CD4-positive, alpha-beta T cell treated with Interleukin-1 beta for 1 hour (primary cell): ENCODE results near the gene RHEBL1.
A peak's percentile ranks its signal among the peaks of the same experiment; 100 is the strongest.
"Not testable (repeated sequence)": the region's sequence is repeated elsewhere in the genome, so short reads cannot be mapped to it uniquely, and the experiment has no call there.

Experiments used
- DNase-seq, 2 donors: peaks; one replicate each; pipeline ENCODE4 v3.0.0-alpha.2; 2020 to 2022

RHEBL1 gene

GRCh38 chr12:49089821-49090773, 20.3 kb upstream of the RHEBL1 start:
- DNase-seq = peak in 1 of 2 donors; percentile 30

DNA sequence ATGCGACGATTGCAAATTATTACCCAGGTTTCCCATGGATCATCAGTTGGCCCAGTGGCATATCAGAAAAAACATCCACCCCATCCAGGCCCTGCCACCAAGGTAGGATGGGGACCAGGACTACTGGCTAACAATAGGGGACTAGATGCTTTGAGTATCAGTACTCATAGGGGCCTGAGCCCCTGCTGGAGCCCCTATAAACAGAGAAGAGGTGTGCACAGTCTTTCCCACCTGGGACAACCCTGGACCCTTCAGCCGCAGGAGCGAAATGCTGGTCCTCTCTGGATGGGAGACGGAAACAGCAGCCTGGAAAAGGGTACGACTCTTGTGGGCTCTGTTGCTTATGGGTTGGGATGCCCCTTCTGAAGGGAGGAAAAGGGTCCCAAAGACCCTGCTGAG, 19.2 kb upstream of the RHEBL1 start:
- DNase-seq = no peak

DNA sequence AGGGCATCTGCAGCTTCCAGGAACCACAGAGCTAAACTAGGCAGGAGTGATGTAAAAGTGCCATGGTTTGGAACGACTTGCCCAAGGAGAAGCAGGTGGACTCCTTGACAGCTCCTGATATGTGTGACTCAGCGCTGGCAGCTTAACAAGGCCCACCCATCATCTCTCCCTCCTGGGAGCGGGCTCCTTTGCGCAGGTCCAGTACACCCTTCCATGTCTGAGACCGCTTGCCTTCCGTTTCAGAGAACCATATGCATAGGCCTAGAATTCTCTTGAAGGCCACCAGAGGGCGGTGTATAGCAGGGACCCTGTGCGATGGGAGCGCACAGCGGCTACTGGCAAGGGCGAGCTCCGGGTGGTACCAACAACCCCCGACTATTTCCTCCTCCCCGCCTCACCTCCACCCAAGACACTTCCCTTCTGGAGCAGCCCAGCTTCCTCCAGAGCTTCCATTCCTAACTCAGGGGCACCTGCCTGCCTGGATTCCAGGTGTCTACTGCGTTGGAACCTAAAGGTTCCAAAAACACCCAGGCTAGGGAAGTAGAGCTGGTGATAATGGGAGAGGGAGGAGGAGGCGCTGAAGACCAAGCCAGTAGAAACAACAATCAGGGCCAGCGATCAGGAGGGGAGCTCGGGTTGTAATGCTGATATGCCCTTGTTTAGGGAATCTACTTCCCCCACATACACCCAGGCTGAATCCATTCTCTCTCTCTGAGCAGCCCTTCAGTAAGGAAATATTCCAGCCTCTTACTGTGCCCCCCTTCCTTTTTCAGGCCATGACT, 18.6 kb upstream of the RHEBL1 start:
- DNase-seq = peak; percentile 75 to 77

GRCh38 chr12:49086116-49086515, 16.3 kb upstream of the RHEBL1 start:
- no peak for DNase-seq

DNA sequence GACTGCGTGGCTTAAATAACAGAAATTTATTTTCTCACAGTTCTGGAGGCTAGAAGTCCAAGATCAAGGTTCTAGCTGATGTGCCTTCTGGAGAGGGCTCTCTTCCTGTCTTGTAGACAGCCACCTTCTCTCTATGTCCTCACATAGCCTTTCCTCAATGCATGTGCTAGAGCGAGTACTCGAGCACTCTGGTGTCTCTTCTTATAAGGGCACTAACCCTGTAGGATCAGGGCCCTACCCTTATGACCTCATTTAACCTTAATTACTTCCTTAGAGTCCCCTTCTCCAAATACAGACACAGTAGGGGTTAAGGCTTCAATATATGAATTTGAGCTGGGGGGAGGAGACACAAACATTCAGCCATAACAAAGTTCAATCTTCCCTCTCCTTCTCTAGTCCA, 14.7 kb upstream of the RHEBL1 start:
- DNase-seq = no peak

- DNase-seq = no peak
These were observed 10.0 kb upstream of the RHEBL1 start for GRCh38 chr12:49079793-49080192.

GRCh38 chr12:49070971-49071370, 1.2 kb upstream of the RHEBL1 start:
- no peak for DNase-seq

DNA sequence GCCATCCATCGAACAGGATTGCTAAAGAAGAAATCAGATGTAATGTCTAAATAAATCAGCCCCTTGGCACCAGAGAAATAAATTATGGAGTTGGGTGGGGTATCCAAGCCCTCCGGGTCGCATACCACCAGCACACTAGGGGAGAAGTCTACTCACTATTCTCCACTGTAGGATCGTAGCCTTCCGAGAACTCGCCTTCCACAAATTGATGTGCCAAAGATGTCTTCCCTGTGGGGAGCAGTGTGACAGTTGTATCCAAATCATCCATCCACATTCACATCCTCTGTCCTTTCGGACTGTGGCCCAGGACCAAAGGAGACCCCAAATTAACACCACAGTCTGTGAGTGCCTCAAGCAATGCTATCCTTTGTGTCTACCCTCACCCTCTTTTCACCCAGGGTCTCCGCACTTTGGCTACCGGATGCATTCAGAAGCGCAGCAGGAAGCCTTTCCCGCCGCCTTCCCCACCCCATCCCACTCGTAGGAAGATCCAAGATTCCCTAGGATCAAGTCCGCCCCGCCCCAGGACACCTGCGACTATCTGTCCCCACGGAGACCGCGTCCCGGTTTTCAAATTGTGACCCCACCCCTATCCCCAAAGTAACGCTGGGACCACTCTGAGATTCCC, 786 bp downstream of the RHEBL1 start:
- no peak for DNase-seq

DNA sequence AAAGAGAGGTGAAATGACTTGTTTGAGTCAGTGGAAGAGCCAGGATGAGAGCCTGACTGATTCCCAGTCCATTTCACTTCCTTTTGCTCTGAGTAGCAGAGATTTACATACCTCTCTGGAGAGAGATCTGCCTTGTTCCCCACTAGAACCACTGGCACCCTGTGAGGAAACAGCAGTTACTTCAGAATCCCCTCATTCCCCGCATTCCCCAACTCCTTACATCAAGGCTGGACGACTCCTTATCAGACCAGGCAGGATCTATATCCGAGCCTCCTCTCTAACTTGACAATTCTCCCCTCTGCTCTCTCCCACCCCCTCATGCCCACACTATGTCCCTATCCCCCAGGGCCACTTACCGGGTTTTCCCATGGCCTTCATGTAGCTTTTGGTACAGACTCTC, 3.7 kb downstream of the RHEBL1 start:
- DNase-seq = no peak

GRCh38 chr12:49064767-49065152, 5.0 kb downstream of the RHEBL1 start:
- DNase-seq = no peak

- not testable (repeated sequence) for DNase-seq
These were observed 7.9 kb downstream of the RHEBL1 start for GRCh38 chr12:49061916-49062315.

DNA sequence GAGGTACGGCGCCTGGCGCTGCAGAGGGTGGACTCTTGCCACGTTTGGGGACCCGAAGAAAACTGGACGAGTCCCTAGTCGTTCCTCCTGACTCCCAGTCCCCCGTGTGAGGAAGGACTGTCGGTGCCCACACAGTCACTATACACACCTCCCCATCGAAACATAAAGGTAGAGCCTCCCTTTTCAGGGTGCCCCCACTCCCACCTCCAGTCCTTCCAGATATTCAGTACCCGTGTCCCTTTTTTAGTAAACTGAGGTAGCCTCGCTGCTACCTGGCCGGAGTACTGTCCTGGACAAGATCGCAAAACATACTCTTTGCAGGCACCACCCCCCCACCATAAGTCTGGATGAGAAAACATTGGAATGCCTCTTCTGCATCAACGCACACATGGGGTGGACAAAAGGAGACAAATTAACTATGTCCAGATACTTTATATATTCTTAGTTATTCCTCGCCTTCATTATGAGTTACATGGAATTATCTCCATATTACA, 8.6 kb downstream of the RHEBL1 start:
- no peak for DNase-seq

GRCh38 chr12:49060237-49061156, 9.3 kb downstream of the RHEBL1 start, which contains the start of gene KMT2D:
Gene KMT2D, minus strand, starts transcription at chr12:49060794. Its CDS starts 5,470 bp downstream, at chr12:49055324.
- peak; percentile 89 for DNase-seq

DNA sequence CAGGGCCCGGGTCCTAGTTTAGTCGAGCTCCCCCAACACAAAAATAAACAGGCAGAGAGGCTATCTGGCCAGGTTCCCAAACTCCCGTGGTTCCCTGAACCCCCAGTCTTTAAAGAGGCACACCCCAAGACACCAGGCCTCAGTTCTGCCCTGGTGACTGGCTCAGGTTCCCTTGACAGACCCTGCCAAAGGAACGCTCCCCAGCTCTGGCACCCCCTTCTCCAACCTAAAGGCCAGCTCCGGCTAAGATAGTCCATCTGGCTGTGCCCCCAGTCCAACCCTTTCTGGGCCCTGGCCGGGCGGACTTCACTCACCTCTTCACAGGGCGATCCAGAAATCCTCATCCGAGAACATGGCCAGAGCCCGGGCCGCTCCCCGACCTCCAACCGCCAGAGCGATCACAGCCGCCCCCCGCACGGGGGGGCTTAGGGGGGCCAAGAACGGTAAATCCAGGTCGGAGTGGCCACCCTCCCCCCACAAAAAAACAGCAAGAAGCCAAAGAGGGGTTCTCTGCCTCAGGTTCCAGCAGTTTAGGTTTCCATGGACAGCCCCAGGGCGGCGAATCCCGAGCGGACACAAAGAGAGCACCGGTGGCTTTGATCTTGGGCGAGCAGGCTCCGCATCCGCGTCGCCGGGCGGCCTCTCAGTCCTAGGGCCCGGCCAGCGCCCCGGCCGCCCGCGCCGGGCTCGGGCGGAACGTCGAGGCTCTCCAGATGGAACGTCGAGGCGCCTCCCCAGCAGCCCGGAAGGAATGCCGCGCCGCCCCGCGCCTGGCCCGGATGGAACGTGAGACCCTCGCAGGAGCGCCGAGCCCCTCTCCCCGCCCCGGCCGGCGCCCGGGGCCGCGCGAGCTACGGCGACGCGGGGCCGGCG, 10.2 kb downstream of the RHEBL1 start:
- peak in 1 of 2 donors; percentile 23 for DNase-seq

DNA sequence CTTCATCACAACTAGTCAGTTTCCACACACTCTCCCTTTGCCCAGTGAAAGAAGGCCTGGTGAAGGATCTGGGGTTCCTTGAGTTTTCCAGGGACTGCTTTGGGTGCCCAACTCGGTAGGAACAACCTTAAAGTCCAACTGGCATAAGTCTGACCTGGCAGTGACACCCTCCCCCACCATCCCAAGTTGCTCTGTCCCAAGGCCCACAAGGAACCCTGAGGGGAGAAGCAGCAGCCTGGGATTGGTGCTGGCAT, 10.8 kb downstream of the RHEBL1 start:
- no peak for DNase-seq

GRCh38 chr12:49058366-49059044, 11.3 kb downstream of the RHEBL1 start:
- DNase-seq = no peak

- no peak for DNase-seq
These were observed 11.9 kb downstream of the RHEBL1 start for GRCh38 chr12:49057888-49058287.

GRCh38 chr12:49055978-49056754, 13.6 kb downstream of the RHEBL1 start:
- peak; percentile 76 to 79 for DNase-seq

DNA sequence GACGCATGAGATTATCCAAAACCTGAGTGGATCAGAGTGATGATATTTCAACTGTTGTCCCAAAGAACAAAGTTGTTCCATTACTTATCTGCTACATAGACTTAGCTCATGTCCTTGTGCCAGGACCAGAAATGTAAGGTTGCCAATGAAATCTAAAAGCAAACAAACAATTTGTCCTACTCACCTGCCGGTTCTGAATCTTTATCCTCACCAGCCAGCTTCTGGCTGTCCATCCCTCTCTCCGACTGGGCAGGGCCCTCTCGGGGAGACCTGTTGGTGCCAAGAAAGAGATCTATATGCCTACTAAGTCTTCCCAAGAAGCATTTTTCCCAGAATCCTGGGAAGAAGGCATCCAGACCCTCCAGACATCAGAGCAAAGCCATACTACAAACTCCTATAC, 14.7 kb downstream of the RHEBL1 start:
- DNase-seq = no peak

GRCh38 chr12:49054524-49054923, 15.3 kb downstream of the RHEBL1 start:
- DNase-seq = no peak
